WTC11 (cell line): ENCODE results near the gene SORCS1. TPM values are rescaled to one million over a fixed set of nuclear protein-coding genes. Genes with fewer than 3 reads are reported as not detected.

ENCODE experiments used
- ATAC-seq: fragments of 200-7000 bp; cut with Tn5 transposase; 2 replicates; pipeline ENCODE4 v1.10.0; 2021; ENCODE audit warnings: mild to moderate bottlenecking, moderate library complexity
- CTCF ChIA-PET: fragments of 300-600 bp; sonication (Branson Sonifier 250); formaldehyde crosslinking; loops from one replicate; lab custom pipeline; 2021; ENCODE audit warnings: antibody characterized with exemption; lab: Charles Lee
- POLR2A ChIA-PET: fragments of 350-600 bp; sonication (Branson Sonifier 250); formaldehyde crosslinking; loops from one replicate; lab custom pipeline; 2021; ENCODE audit warnings: antibody characterized with exemption; lab: Charles Lee
- DNase-seq: peaks from one replicate; pipeline ENCODE4 v3.0.0; 2021; ENCODE audit warnings: low spot score
- H3K27ac Mint-ChIP-seq: 2 replicates; pipeline ENCODE4 v1.8.0; 2021; ENCODE audit warnings: mixed read lengths
- H3K27me3 Mint-ChIP-seq: 2 replicates; pipeline ENCODE4 v1.8.0; 2021; ENCODE audit warnings: low read depth, mild to moderate bottlenecking, moderate library complexity, mixed read lengths
- H3K36me3 Mint-ChIP-seq: 2 replicates; pipeline ENCODE4 v1.8.0; 2021; ENCODE audit warnings: mixed read lengths
- H3K4me1 Mint-ChIP-seq: 2 replicates; pipeline ENCODE4 v1.8.0; 2022; ENCODE audit warnings: mixed read lengths
- H3K4me3 Mint-ChIP-seq: 2 replicates; pipeline ENCODE4 v1.8.0; 2021; ENCODE audit warnings: mild to moderate bottlenecking, moderate library complexity, mixed read lengths
- H3K9me3 Mint-ChIP-seq: 2 replicates; pipeline ENCODE4 v1.8.0; 2021; ENCODE audit warnings: mixed read lengths
- ATF1 ChIP-seq: sonication (generic); formaldehyde crosslinking; IDR thresholded peaks from 2 replicates; pipeline ENCODE4 v1.8.1; 2023; ENCODE audit warnings: mild to moderate bottlenecking, moderate library complexity, missing genetic modification reagents
- CREM ChIP-seq: sonication (generic); formaldehyde crosslinking; IDR thresholded peaks from 2 replicates; pipeline ENCODE4 v1.8.1; 2022; ENCODE audit warnings: mild to moderate bottlenecking, missing genetic modification reagents, moderate library complexity
- E2F5 ChIP-seq: sonication (generic); formaldehyde crosslinking; IDR thresholded peaks from 2 replicates; pipeline ENCODE4 v1.8.1; 2022; ENCODE audit warnings: mild to moderate bottlenecking, moderate library complexity, missing genetic modification reagents
- EMX1 ChIP-seq: fragments of 250-450 bp; sonication (Bioruptor Pico); IDR thresholded peaks from 2 replicates; pipeline ENCODE4 v1.8.0; 2021; ENCODE audit warnings: mild to moderate bottlenecking
- ESRRA ChIP-seq: sonication (generic); formaldehyde crosslinking; IDR thresholded peaks from 2 replicates; pipeline ENCODE4 v1.8.1; 2022; ENCODE audit warnings: mild to moderate bottlenecking, missing genetic modification reagents, borderline replicate concordance
- ETV6 ChIP-seq: sonication (generic); formaldehyde crosslinking; IDR thresholded peaks from 2 replicates; pipeline ENCODE4 v1.8.1; 2022; ENCODE audit warnings: mild to moderate bottlenecking, missing genetic modification reagents
- GABPB1 ChIP-seq: sonication (generic); formaldehyde crosslinking; IDR thresholded peaks from 2 replicates; pipeline ENCODE4 v1.8.1; 2023; ENCODE audit warnings: mild to moderate bottlenecking, missing genetic modification reagents
- IRF1 ChIP-seq: sonication (generic); formaldehyde crosslinking; IDR thresholded peaks from 2 replicates; pipeline ENCODE4 v1.8.0; 2023; ENCODE audit warnings: missing genetic modification reagents
- KAT7 ChIP-seq: sonication (generic); formaldehyde crosslinking; IDR thresholded peaks from 2 replicates; pipeline ENCODE4 v1.8.1; 2023; ENCODE audit warnings: missing genetic modification reagents, mild to moderate bottlenecking, borderline replicate concordance
- NFE2L1 ChIP-seq: sonication (generic); formaldehyde crosslinking; IDR thresholded peaks from 2 replicates; pipeline ENCODE4 v1.8.1; 2023; ENCODE audit warnings: missing genetic modification reagents
- TCF7 ChIP-seq: sonication (generic); formaldehyde crosslinking; IDR thresholded peaks from 2 replicates; pipeline ENCODE4 v1.8.0; 2022; ENCODE audit warnings: mild to moderate bottlenecking, low read depth, missing genetic modification reagents, moderate library complexity
- ZNF121 ChIP-seq: sonication (generic); formaldehyde crosslinking; IDR thresholded peaks from 2 replicates; pipeline ENCODE4 v1.8.0; 2023; ENCODE audit warnings: missing genetic modification reagents
- ZNF263 ChIP-seq: sonication (generic); formaldehyde crosslinking; IDR thresholded peaks from 2 replicates; pipeline ENCODE4 v1.8.1; 2022; ENCODE audit warnings: low read depth, mild to moderate bottlenecking, moderate library complexity, missing genetic modification reagents
- ZNF396 ChIP-seq: fragments of 250-450 bp; sonication (Bioruptor Pico); IDR thresholded peaks from 2 replicates; pipeline ENCODE4 v1.8.0; 2021; ENCODE audit warnings: mild to moderate bottlenecking, moderate library complexity, borderline replicate concordance
- ZNF425 ChIP-seq: fragments of 250-450 bp; sonication (Bioruptor Pico); conservative IDR thresholded peaks from 2 replicates; pipeline ENCODE4 v1.9.0; 2021; ENCODE audit warnings: mild to moderate bottlenecking
- ZNF532 ChIP-seq: fragments of 250-450 bp; sonication (Bioruptor Pico); IDR thresholded peaks from 2 replicates; pipeline ENCODE4 v1.9.0; 2021; ENCODE audit warnings: mild to moderate bottlenecking, borderline replicate concordance
- ZNF671 ChIP-seq: fragments of 250-450 bp; sonication (Bioruptor Pico); IDR thresholded peaks from 2 replicates; pipeline ENCODE4 v1.8.0; 2021; ENCODE audit warnings: mild to moderate bottlenecking
- total RNA-seq: library from RNA; stranded (reverse); gene quantifications from 3 replicates; pipeline ENCODE4 v1.2.3, GENCODE V29; 2021

The SORCS1 gene
- total RNA-seq, 1 experiment from 2014 or later, result 3.3 TPM

GRCh38 chr10:106826716-106827115 is 337.8 kb downstream of the SORCS1 start (continued):
- no peak for TF ChIP-seq ZNF532

- Mint-ChIP-seq H3K27me3 (no peaks in the 10 kb centered on the region), H3K36me3 (no peaks in the 10 kb centered on the region), H3K9me3 (no peaks in the 10 kb centered on the region), H3K4me3 (no peak overlapping the region), H3K27ac (no peak overlapping the region), H3K4me1 (no peaks in the 10 kb centered on the region)
- no peak for DNase-seq
- TF ChIP-seq ATF1 (no peak), E2F5 (CRISPR knock-in tag) (no peak), TCF7 (CRISPR knock-in tag) (no peak), GABPB1 (CRISPR knock-in tag) (no peak), ZNF532 (no peak), ESRRA (CRISPR knock-in tag) (no peak), CREM (no peak), EMX1 (no peak), ZNF425 (CRISPR knock-in tag) (no peak)
- no peak for ATAC-seq
- CTCF ChIA-PET, result interaction anchor here (0.7 kb wide), 1 partner anchor 118 kb away, joined by 3 read pairs; no protein-coding TSS in a partner anchor
- POLR2A ChIA-PET, result no interaction called here
Measured at GRCh38 chr10:106825576-106826364, 338.7 kb downstream of the SORCS1 start.

- ChIA-PET POLR2A (no interaction called here), CTCF (no interaction called here)
- Mint-ChIP-seq H3K4me1 (peaks cover 7% of the 10 kb centered on the region), H3K27ac (no peak overlapping the region), H3K9me3 (no peaks in the 10 kb centered on the region), H3K36me3 (no peaks in the 10 kb centered on the region), H3K4me3 (no peak overlapping the region), H3K27me3 (no peaks in the 10 kb centered on the region)
- ATAC-seq (no peak), DNase-seq (no peak)
- TF ChIP-seq KAT7 (CRISPR knock-in tag) (no peak), E2F5 (CRISPR knock-in tag) (no peak), NFE2L1 (no peak), ZNF121 (CRISPR knock-in tag) (no peak), GABPB1 (CRISPR knock-in tag) (no peak), ETV6 (no peak), ZNF671 (no peak), IRF1 (CRISPR knock-in tag) (no peak), ZNF263 (CRISPR knock-in tag) (no peak), ZNF396 (CRISPR knock-in tag) (no peak)
Measured at GRCh38 chr10:106820579-106820978, 343.9 kb downstream of the SORCS1 start.
